LNCaP clone FGC (cell line): ENCODE data around the gene NYAP1.
"Not testable (repeated sequence)": the region's sequence is repeated elsewhere in the genome, so short reads cannot be mapped to it uniquely, and the experiment has no call there.

Source experiments
- DNase-seq: peaks from one replicate; pipeline ENCODE4 v3.0.0-alpha.2; 2011; ENCODE audit warnings: low read depth
- H3K4me3 ChIP-seq: 2 replicates; pipeline ENCODE4 v1.5.1; 2011; ENCODE audit warnings: mild to moderate bottlenecking, low read depth, low read length, control low read depth
- CTCF ChIP-seq: IDR thresholded peaks from 2 replicates; pipeline ENCODE4 v1.5.1; 2012; ENCODE audit warnings: mild to moderate bottlenecking; ENCODE audit not compliant: control insufficient read depth, insufficient read depth; ENCODE audit errors: extremely low read depth

NYAP1 gene

GRCh38 chr7:100517305-100517704, 33.6 kb downstream of the NYAP1 start:
- DNase-seq, result no peak
- no peak overlapping the region for H3K4me3 ChIP-seq
- TF ChIP-seq CTCF, result no peak

GRCh38 chr7:100519580-100519979, 35.9 kb downstream of the NYAP1 start:
- no peak for DNase-seq
- H3K4me3 ChIP-seq, result no peak overlapping the region
- no peak for TF ChIP-seq CTCF

GRCh38 chr7:100520138-100520537, 36.4 kb downstream of the NYAP1 start:
- no peak overlapping the region for H3K4me3 ChIP-seq
- no peak for DNase-seq
- no peak for TF ChIP-seq CTCF

- no peak for TF ChIP-seq CTCF
Observed at GRCh38 chr7:100521076-100521475, 37.3 kb downstream of the NYAP1 start.

GRCh38 chr7:100521909-100522593, 38.3 kb downstream of the NYAP1 start:
- not testable (repeated sequence) for DNase-seq

More at GRCh38 chr7:100521076-100521475, 37.3 kb downstream of the NYAP1 start:
- no peak overlapping the region for H3K4me3 ChIP-seq
- DNase-seq, result no peak

GRCh38 chr7:100523192-100523591, 39.5 kb downstream of the NYAP1 start:
- DNase-seq, H3K4me3 ChIP-seq: not testable (repeated sequence)

More at GRCh38 chr7:100521909-100522593, 38.3 kb downstream of the NYAP1 start:
- not testable (repeated sequence) for H3K4me3 ChIP-seq

- DNase-seq, H3K4me3 ChIP-seq: not testable (repeated sequence)
Observed at GRCh38 chr7:100528108-100528866, 44.6 kb downstream of the NYAP1 start.

GRCh38 chr7:100532165-100533022, 48.7 kb downstream of the NYAP1 start:
- TF ChIP-seq CTCF, result no peak
- no peak overlapping the region for H3K4me3 ChIP-seq
- no peak for DNase-seq

- DNase-seq, H3K4me3 ChIP-seq: not testable (repeated sequence)
Observed at GRCh38 chr7:100535982-100536381, 52.3 kb downstream of the NYAP1 start.

- DNase-seq, H3K4me3 ChIP-seq: not testable (repeated sequence)
Observed at GRCh38 chr7:100536695-100537094, 53.0 kb downstream of the NYAP1 start.
